ENCODE data around the gene PTPN4. TPM values are rescaled to one million over a fixed set of nuclear protein-coding genes. Genes with fewer than 3 reads are reported as not detected.

PTPN4 gene
- total RNA-seq, 4 donors from 2014 or later = 23.3 to 45.4 (median 39.1) TPM

DNA sequence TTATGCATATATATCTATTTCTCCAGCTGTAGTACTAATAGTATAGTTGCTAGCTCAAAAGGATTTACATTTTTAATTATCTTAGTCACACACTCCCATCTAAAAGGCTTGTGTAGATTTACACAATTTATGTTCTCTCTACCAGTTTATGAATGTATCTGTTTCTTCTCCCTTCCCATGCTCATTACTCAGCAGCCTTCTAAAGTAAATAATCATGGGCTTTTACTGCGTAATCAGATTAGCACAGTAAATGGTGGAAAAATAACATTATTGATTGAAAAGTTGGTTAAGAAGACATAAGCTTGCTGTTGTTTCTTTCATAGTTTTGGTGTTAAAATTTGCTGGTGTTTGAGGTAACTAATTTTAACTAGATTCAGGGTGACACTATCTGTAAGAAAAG lies 81.8 kb downstream of the PTPN4 start:
- no peak for TF ChIP-seq CTCF (IDR thresholded peaks at IDR 0.05; ENCODE audit: low read depth)

DNA sequence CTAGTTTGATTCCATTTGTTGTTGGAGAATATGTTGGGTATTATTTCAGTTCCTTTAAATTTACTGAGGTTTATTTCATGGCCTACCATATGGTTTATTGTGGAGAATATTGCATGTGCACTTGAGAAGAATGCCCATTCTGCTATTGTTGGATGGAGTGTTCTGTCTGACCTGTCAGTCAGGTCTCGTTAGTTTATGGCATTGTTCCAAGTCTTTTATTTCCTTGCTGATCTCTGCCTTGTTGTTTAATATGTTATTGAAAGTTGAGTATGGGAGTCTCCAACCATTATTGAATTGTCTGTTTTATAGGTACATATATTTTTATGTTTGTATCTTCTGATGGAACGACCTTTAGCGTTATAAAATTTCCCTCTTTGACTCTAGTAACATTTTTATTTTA lies 86.3 kb downstream of the PTPN4 start:
- no peak for TF ChIP-seq CTCF (IDR thresholded peaks at IDR 0.05; ENCODE audit: low read depth)

DNA sequence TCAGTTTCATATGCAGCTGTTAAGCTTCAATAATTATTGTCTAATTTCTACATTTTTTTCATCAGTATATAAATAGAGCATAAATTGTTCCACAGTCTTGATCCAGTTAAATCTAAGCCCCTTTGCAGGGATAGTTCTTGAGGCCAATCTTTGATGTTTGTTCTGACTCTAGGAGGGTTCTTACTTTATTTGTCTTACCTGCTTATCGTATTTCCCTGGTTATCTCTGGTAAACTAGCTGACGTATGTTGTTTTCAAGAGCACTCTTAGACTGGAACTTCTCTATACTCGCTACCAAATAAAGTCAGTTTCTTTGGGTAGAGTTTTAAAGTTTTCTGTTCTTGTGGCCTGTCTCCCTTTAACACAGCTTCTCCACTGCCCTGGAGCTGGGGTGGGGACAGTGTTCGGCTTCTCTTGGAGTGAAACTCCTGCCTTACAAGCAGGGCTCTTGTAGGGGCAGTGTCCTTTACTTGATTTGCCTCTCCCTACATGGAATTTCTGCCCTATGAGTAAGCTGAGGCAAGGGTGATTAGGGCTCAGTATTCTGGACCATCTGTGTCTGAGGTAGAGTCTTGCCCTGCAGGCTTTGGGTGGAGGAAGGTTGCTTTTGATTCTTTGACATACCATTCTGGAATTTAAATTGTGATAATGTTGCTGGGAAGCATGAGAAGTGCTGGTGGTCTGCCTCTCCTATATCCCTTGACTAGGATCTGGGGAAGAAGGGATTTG lies 90.3 kb downstream of the PTPN4 start:
- TF ChIP-seq CTCF (IDR thresholded peaks at IDR 0.05; ENCODE audit: low read depth) = no peak

DNA sequence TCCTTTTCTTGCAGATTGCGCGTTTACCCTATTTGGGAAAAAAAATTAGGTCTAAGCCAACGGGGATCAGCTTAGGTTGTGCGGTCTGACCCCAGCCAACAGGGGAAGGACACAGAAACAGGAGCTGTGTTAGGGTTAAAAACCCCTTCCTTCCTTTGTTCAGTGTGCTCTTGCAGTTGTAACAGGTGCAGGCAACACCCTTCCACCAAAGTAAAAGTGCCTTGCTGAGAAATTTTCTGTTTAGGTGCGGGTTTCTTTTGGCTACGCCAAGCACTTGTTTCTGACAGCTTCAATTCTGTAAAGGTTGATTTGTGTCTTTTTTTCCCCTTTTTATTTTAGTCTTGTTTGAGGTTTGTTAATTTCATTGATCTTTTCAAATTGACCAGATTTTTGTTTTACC lies 92.5 kb downstream of the PTPN4 start:
- no peak for TF ChIP-seq CTCF (IDR thresholded peaks at IDR 0.05; ENCODE audit: low read depth)

- TF ChIP-seq CTCF (IDR thresholded peaks at IDR 0.05; ENCODE audit: low read depth) = no peak
Measured at GRCh38 chr2:119853777-119854399, 94.2 kb downstream of the PTPN4 start.

GRCh38 chr2:119856469-119856901 lies 96.8 kb downstream of the PTPN4 start:
- no peak for TF ChIP-seq CTCF (IDR thresholded peaks at IDR 0.05; ENCODE audit: low read depth)

- TF ChIP-seq CTCF (IDR thresholded peaks at IDR 0.05; ENCODE audit: low read depth) = no peak
Measured at GRCh38 chr2:119857742-119858141, 98.0 kb downstream of the PTPN4 start.

Measured in subcutaneous adipose tissue (tissue), 4 donors.